OCI-LY7 (cell line): ENCODE data around the gene RPUSD3. TPM values are rescaled to one million over a fixed set of nuclear protein-coding genes. Genes with fewer than 3 reads are reported as not detected.
A peak's percentile ranks its signal among the peaks of the same experiment; 100 is the strongest.

Experiments used
- BruUV-seq: library from RNA; stranded (reverse); fragments of 400-500 nt; replicated peaks from 2 replicates; lab custom pipeline; 2021; lab: Mats Ljungman, UMichigan
- CTCF ChIA-PET: fragments of 300-600 bp; sonication (Branson Sonifier 250); formaldehyde crosslinking; loops from one replicate; lab custom pipeline; 2022; ENCODE audit warnings: antibody characterized with exemption; ENCODE audit not compliant: unreplicated experiment; lab: Charles Lee
- POLR2A ChIA-PET: fragments of 300-600 bp; sonication (Branson Sonifier 250); formaldehyde crosslinking; loops from one replicate; lab custom pipeline; 2022; ENCODE audit warnings: antibody characterized with exemption; lab: Charles Lee
- DNase-seq: peaks from one replicate; pipeline ENCODE4 v3.0.0-alpha.2; 2015; ENCODE audit warnings: low spot score
- H2AFZ ChIP-seq: fragments of 200-600 bp; sonication (generic), shearing (Covaris generic); 2 replicates; pipeline ENCODE4 v1.6.1; 2014; ENCODE audit warnings: mild to moderate bottlenecking, antibody characterized with exemption, low read length, moderate library complexity
- H3K27ac ChIP-seq: fragments of 200-600 bp; sonication (generic); 2 replicates; pipeline ENCODE4 v1.5.1; 2014; ENCODE audit warnings: mixed run types, low read depth, mild to moderate bottlenecking, moderate library complexity, low read length, inconsistent platforms; ENCODE audit not compliant: poor library complexity, severe bottlenecking
- H3K36me3 ChIP-seq: fragments of 200-600 bp; sonication (generic); 2 replicates; pipeline ENCODE4 v1.6.1; 2014; ENCODE audit warnings: mild to moderate bottlenecking, antibody characterized with exemption, low read length, moderate library complexity, mixed read lengths; ENCODE audit not compliant: insufficient read depth
- H3K4me1 ChIP-seq: fragments of 200-600 bp; sonication (generic); 2 replicates; pipeline ENCODE4 v1.5.1; 2014; ENCODE audit warnings: mild to moderate bottlenecking, low read length; ENCODE audit not compliant: insufficient read depth, poor library complexity, severe bottlenecking
- H3K4me2 ChIP-seq: fragments of 200-600 bp; sonication (generic); 2 replicates; pipeline ENCODE4 v1.6.1; 2014; ENCODE audit warnings: mild to moderate bottlenecking, low read length
- H3K4me3 ChIP-seq: fragments of 200-600 bp; sonication (generic); 2 replicates; pipeline ENCODE4 v1.5.1; 2014; ENCODE audit warnings: mild to moderate bottlenecking, low read depth, low read length; ENCODE audit not compliant: poor library complexity, severe bottlenecking
- H3K79me2 ChIP-seq: fragments of 200-600 bp; sonication (generic); 2 replicates; pipeline ENCODE4 v1.6.1; 2016; ENCODE audit warnings: low read depth, mild to moderate bottlenecking, low read length, moderate library complexity, mixed read lengths; ENCODE audit not compliant: insufficient read depth
- H3K9me2 ChIP-seq: fragments of 200-600 bp; sonication (generic); 2 replicates; pipeline ENCODE4 v1.6.1; 2016; ENCODE audit warnings: mild to moderate bottlenecking, low read length, mixed read lengths; ENCODE audit not compliant: insufficient read depth
- H3K9me3 ChIP-seq: fragments of 200-600 bp; sonication (generic); 2 replicates; pipeline ENCODE4 v1.6.1; 2014; ENCODE audit warnings: mild to moderate bottlenecking, mixed run types, low read length, mixed read lengths
- H4K20me1 ChIP-seq: fragments of 200-600 bp; sonication (generic); 2 replicates; pipeline ENCODE4 v1.6.1; 2014; ENCODE audit warnings: mild to moderate bottlenecking, antibody characterized with exemption, low read length, moderate library complexity, mixed read lengths; ENCODE audit not compliant: insufficient read depth
- CTCF ChIP-seq: fragments of 200-600 bp; sonication (generic); conservative IDR thresholded peaks from 2 replicates; pipeline ENCODE4 v1.5.1; 2014; ENCODE audit warnings: mild to moderate bottlenecking, antibody characterized with exemption, low read length, moderate library complexity, mixed read lengths
- EZH2phosphoT487 ChIP-seq: fragments of 200-600 bp; sonication (generic); IDR thresholded peaks from 2 replicates; pipeline ENCODE4 v1.6.1; 2018; ENCODE audit warnings: low read depth, borderline replicate concordance, mild to moderate bottlenecking, mixed run types, antibody characterized with exemption, low read length, moderate library complexity, mixed read lengths
- intact Hi-C: fragments of 100-400 bp; cut with micrococcal nuclease; formaldehyde crosslinking; loops from one replicate; pipeline ENCODE4 v1.10.0; 2022; ENCODE audit not compliant: unreplicated experiment
- total RNA-seq, 2 experiments: library from RNA; depleted of rRNA in 1 of 2; stranded (reverse); fragments of >200 nt in 1 of 2; shearing (Covaris generic) in 1 of 2; gene quantifications; 2 replicates each; pipeline ENCODE4 v1.2.3, GENCODE V29; 2014 to 2022

The RPUSD3 gene
- total RNA-seq, 2 experiments from 2014 or later, result 44.2 to 59.2 TPM

DNA sequence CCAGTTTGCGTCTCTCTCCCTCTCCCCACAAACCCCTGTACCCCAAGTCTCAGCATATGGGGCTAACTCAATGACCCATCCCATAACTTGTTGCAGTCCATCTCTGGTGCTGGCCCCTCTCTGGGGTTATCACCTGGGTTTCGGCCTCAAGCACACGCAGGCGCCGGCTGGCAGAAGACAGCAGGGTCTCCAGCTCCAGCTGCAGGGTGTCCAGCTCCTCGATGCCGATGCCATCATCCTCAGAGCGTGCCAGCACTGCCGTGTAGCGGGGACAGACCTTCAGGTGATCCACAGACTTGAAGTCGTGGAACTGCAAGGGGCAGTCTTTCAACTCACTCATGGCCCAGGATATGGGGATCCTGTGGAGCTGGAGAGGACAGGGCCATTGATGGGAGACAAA is 52.7 kb downstream of the RPUSD3 start:
- POLR2A ChIA-PET, result interaction anchor here (1.1 to 1.6 kb wide), 4 partner anchors 9 to 58 kb away, joined by 3 to 7 read pairs (median 6); no protein-coding TSS in a partner anchor
- no peak overlapping the region for H2AFZ ChIP-seq
- peaks cover 46% of the 10 kb centered on the region for H3K79me2 ChIP-seq
- H3K4me3 ChIP-seq, result peak overlapping the region; percentile 96
- intact Hi-C loops, result loop anchor here (5.0 kb wide), 1 partner anchor 141 kb away; the partner anchor contains the start of gene CRELD1
- no peak overlapping the region for H3K27ac ChIP-seq
- H3K9me2 ChIP-seq, result no peaks in the 10 kb centered on the region
- H3K4me1 ChIP-seq, result peaks cover 43% of the 10 kb centered on the region
- CTCF ChIA-PET, result interaction anchor here (1.7 kb wide), 1 partner anchor 11 kb away, joined by 5 read pairs; no protein-coding TSS in a partner anchor
- no peaks in the 10 kb centered on the region for H3K9me3 ChIP-seq
- H3K36me3 ChIP-seq, result peaks cover 65% of the 10 kb centered on the region
- peak overlapping the region; percentile 97 for H3K4me2 ChIP-seq
- peaks cover 10% of the 10 kb centered on the region; the same call in 1 of the 2 replicates for H4K20me1 ChIP-seq
- TF ChIP-seq EZH2phosphoT487, result no peak
- no peak for TF ChIP-seq CTCF
- no TSS peak for BruUV-seq
- DNase-seq, result no peak

Other genes starting within 250 kb of the RPUSD3 start
- 27.7 and 29.9 TPM in 2 replicates for gene MTMR14, start 194.5 kb downstream of the RPUSD3 start, total RNA-seq (2014; rRNA removed; shearing (Covaris generic))
- 51.5 and 51.8 TPM in 2 replicates for gene MTMR14, start 194.5 kb downstream of the RPUSD3 start, total RNA-seq (2022)
- 0.08 TPM in 1 of 2 replicates, not detected in the other for gene CPNE9, start 140.2 kb downstream of the RPUSD3 start, total RNA-seq (2014; rRNA removed; shearing (Covaris generic))
- 0.22 TPM in 1 of 2 replicates, not detected in the other for gene CPNE9, start 140.2 kb downstream of the RPUSD3 start, total RNA-seq (2022)
- 29.2 and 31.9 TPM in 2 replicates for gene BRPF1, start 112.3 kb downstream of the RPUSD3 start, total RNA-seq (2014; rRNA removed; shearing (Covaris generic))
- gene BRPF1, start 112.3 kb downstream of the RPUSD3 start, total RNA-seq (2022), result 31.5 and 35.5 TPM in 2 replicates
- gene OGG1, start 94.1 kb downstream of the RPUSD3 start, total RNA-seq (2014; rRNA removed; shearing (Covaris generic)), result 98.9 and 121 TPM in 2 replicates
- 119 and 120 TPM in 2 replicates for gene OGG1, start 94.1 kb downstream of the RPUSD3 start, total RNA-seq (2022)
- gene CAMK1, start 74.1 kb downstream of the RPUSD3 start, total RNA-seq (2014; rRNA removed; shearing (Covaris generic)), result not detected in 2 replicates
- not detected in 2 replicates for gene CAMK1, start 74.1 kb downstream of the RPUSD3 start, total RNA-seq (2022)
- gene TADA3, start 51.5 kb downstream of the RPUSD3 start, total RNA-seq (2014; rRNA removed; shearing (Covaris generic)), result 51.6 and 62.0 TPM in 2 replicates
- gene TADA3, start 51.5 kb downstream of the RPUSD3 start, total RNA-seq (2022), result 56.4 and 58.5 TPM in 2 replicates
- gene ARPC4, start 50.9 kb downstream of the RPUSD3 start, total RNA-seq (2014; rRNA removed; shearing (Covaris generic)), result 89.8 and 99.5 TPM in 2 replicates
- 93.5 and 118 TPM in 2 replicates for gene ARPC4, start 50.9 kb downstream of the RPUSD3 start, total RNA-seq (2022)
- gene TTLL3, start 33.7 kb downstream of the RPUSD3 start, total RNA-seq (2014; rRNA removed; shearing (Covaris generic)), result 65.4 and 65.7 TPM in 2 replicates
- 127 and 136 TPM in 2 replicates for gene TTLL3, start 33.7 kb downstream of the RPUSD3 start, total RNA-seq (2022)
- not detected in 2 replicates for gene CIDEC, start 36.2 kb upstream of the RPUSD3 start, total RNA-seq (2014; rRNA removed; shearing (Covaris generic))
- gene CIDEC, start 36.2 kb upstream of the RPUSD3 start, total RNA-seq (2022), result not detected in 2 replicates
- 20.4 and 21.0 TPM in 2 replicates for gene JAGN1, start 46.6 kb upstream of the RPUSD3 start, total RNA-seq (2014; rRNA removed; shearing (Covaris generic))
- gene JAGN1, start 46.6 kb upstream of the RPUSD3 start, total RNA-seq (2022), result 29.5 and 32.1 TPM in 2 replicates
- 0.06 TPM in 1 of 2 replicates, not detected in the other for gene IL17RE, start 58.8 kb upstream of the RPUSD3 start, total RNA-seq (2014; rRNA removed; shearing (Covaris generic))
- 0.53 and 1.1 TPM in 2 replicates for gene IL17RE, start 58.8 kb upstream of the RPUSD3 start, total RNA-seq (2022)
- 0.73 TPM in 1 of 2 replicates, not detected in the other for gene IL17RC, start 73.1 kb upstream of the RPUSD3 start, total RNA-seq (2014; rRNA removed; shearing (Covaris generic))
- 0.23 TPM in 1 of 2 replicates, not detected in the other for gene IL17RC, start 73.1 kb upstream of the RPUSD3 start, total RNA-seq (2022)
- gene CRELD1, start 89.8 kb upstream of the RPUSD3 start, total RNA-seq (2014; rRNA removed; shearing (Covaris generic)), result 23.4 and 28.6 TPM in 2 replicates
- gene CRELD1, start 89.8 kb upstream of the RPUSD3 start, total RNA-seq (2022), result 20.9 and 21.6 TPM in 2 replicates
- 1.4 and 2.1 TPM in 2 replicates for gene PRRT3, start 108.4 kb upstream of the RPUSD3 start, total RNA-seq (2014; rRNA removed; shearing (Covaris generic))
- 4.1 and 4.3 TPM in 2 replicates for gene PRRT3, start 108.4 kb upstream of the RPUSD3 start, total RNA-seq (2022)
- 16.1 and 30.6 TPM in 2 replicates for gene EMC3, start 142.8 kb upstream of the RPUSD3 start, total RNA-seq (2014; rRNA removed; shearing (Covaris generic))
- 31.7 and 33.4 TPM in 2 replicates for gene EMC3, start 142.8 kb upstream of the RPUSD3 start, total RNA-seq (2022)
- gene FANCD2, start 182.4 kb upstream of the RPUSD3 start, total RNA-seq (2014; rRNA removed; shearing (Covaris generic)), result 112 and 116 TPM in 2 replicates
- 130 and 134 TPM in 2 replicates for gene FANCD2, start 182.4 kb upstream of the RPUSD3 start, total RNA-seq (2022)